ENCODE results near the gene XIRP2.
"Not testable (repeated sequence)": the region's sequence is repeated elsewhere in the genome, so short reads cannot be mapped to it uniquely, and the experiment has no call there.

Gene XIRP2

GRCh38 chr2:167265722-167266121 lies 377.4 kb downstream of the XIRP2 start:
- no peaks in the 10 kb centered on the region for H3K36me3 ChIP-seq (ENCODE audit: control insufficient read depth, insufficient read depth, low read length, severe bottlenecking)
- no peaks in the 10 kb centered on the region for H3K9me3 ChIP-seq (ENCODE audit: control insufficient read depth, low read length)
- no peaks in the 10 kb centered on the region for H3K4me1 ChIP-seq (ENCODE audit: control insufficient read depth, insufficient read depth, low read length)
- H3K9ac ChIP-seq (ENCODE audit: low read length): no peak overlapping the region
- DNase-seq (ENCODE audit: low read depth): no peak
- no peak overlapping the region for H3K4me3 ChIP-seq (ENCODE audit: low read length)
- no peaks in the 10 kb centered on the region for H3K27me3 ChIP-seq (replicated peaks; ENCODE audit: control insufficient read depth, insufficient read depth, low read length)

GRCh38 chr2:167268245-167268644 lies 380.0 kb downstream of the XIRP2 start:
- H3K4me1 ChIP-seq (ENCODE audit: control insufficient read depth, insufficient read depth, low read length); DNase-seq (ENCODE audit: low read depth); H3K9me3 ChIP-seq (ENCODE audit: control insufficient read depth, low read length); H3K36me3 ChIP-seq (ENCODE audit: control insufficient read depth, insufficient read depth, low read length, severe bottlenecking); H3K27me3 ChIP-seq (replicated peaks; ENCODE audit: control insufficient read depth, insufficient read depth, low read length); H3K9ac ChIP-seq (ENCODE audit: low read length); H3K4me3 ChIP-seq (ENCODE audit: low read length): not testable (repeated sequence)

GRCh38 chr2:167271932-167272331 lies 383.7 kb downstream of the XIRP2 start:
- H3K9me3 ChIP-seq (ENCODE audit: control insufficient read depth, low read length): no peaks in the 10 kb centered on the region
- no peak overlapping the region for H3K9ac ChIP-seq (ENCODE audit: low read length)
- no peak overlapping the region for H3K4me3 ChIP-seq (ENCODE audit: low read length)
- H3K4me1 ChIP-seq (ENCODE audit: control insufficient read depth, insufficient read depth, low read length): no peaks in the 10 kb centered on the region
- H3K27me3 ChIP-seq (replicated peaks; ENCODE audit: control insufficient read depth, insufficient read depth, low read length): peaks cover 8% of the 10 kb centered on the region
- H3K36me3 ChIP-seq (ENCODE audit: control insufficient read depth, insufficient read depth, low read length, severe bottlenecking): no peaks in the 10 kb centered on the region
- DNase-seq (ENCODE audit: low read depth): no peak

GRCh38 chr2:167275046-167275445 lies 386.8 kb downstream of the XIRP2 start:
- Histone ChIP-seq H3K9me3 (ENCODE audit: control insufficient read depth, low read length) (no peaks in the 10 kb centered on the region), H3K27me3 (replicated peaks; ENCODE audit: control insufficient read depth, insufficient read depth, low read length) (peaks cover 10% of the 10 kb centered on the region), H3K36me3 (ENCODE audit: control insufficient read depth, insufficient read depth, low read length, severe bottlenecking) (no peaks in the 10 kb centered on the region), H3K4me3 (ENCODE audit: low read length) (no peak overlapping the region), H3K4me1 (ENCODE audit: control insufficient read depth, insufficient read depth, low read length) (no peaks in the 10 kb centered on the region), H3K9ac (ENCODE audit: low read length) (no peak overlapping the region)
- no peak for DNase-seq (ENCODE audit: low read depth)

GRCh38 chr2:167279810-167280209 lies 391.5 kb downstream of the XIRP2 start:
- Histone ChIP-seq H3K27me3 (replicated peaks; ENCODE audit: control insufficient read depth, insufficient read depth, low read length) (peaks cover 6% of the 10 kb centered on the region), H3K9me3 (ENCODE audit: control insufficient read depth, low read length) (no peaks in the 10 kb centered on the region), H3K9ac (ENCODE audit: low read length) (no peak overlapping the region), H3K36me3 (ENCODE audit: control insufficient read depth, insufficient read depth, low read length, severe bottlenecking) (no peaks in the 10 kb centered on the region), H3K4me1 (ENCODE audit: control insufficient read depth, insufficient read depth, low read length) (no peaks in the 10 kb centered on the region), H3K4me3 (ENCODE audit: low read length) (no peak overlapping the region)
- no peak for DNase-seq (ENCODE audit: low read depth)

GRCh38 chr2:167287212-167287611 lies 398.9 kb downstream of the XIRP2 start:
- Histone ChIP-seq H3K36me3 (ENCODE audit: control insufficient read depth, insufficient read depth, low read length, severe bottlenecking) (no peaks in the 10 kb centered on the region), H3K9ac (ENCODE audit: low read length) (no peak overlapping the region), H3K9me3 (ENCODE audit: control insufficient read depth, low read length) (no peaks in the 10 kb centered on the region), H3K27me3 (replicated peaks; ENCODE audit: control insufficient read depth, insufficient read depth, low read length) (no peaks in the 10 kb centered on the region), H3K4me3 (ENCODE audit: low read length) (no peak overlapping the region), H3K4me1 (ENCODE audit: control insufficient read depth, insufficient read depth, low read length) (peaks cover 3% of the 10 kb centered on the region)
- no peak for DNase-seq (ENCODE audit: low read depth)

- Histone ChIP-seq H3K36me3 (ENCODE audit: control insufficient read depth, insufficient read depth, low read length, severe bottlenecking) (no peaks in the 10 kb centered on the region), H3K27me3 (replicated peaks; ENCODE audit: control insufficient read depth, insufficient read depth, low read length) (no peaks in the 10 kb centered on the region), H3K4me3 (ENCODE audit: low read length) (no peak overlapping the region), H3K9me3 (ENCODE audit: control insufficient read depth, low read length) (no peaks in the 10 kb centered on the region), H3K4me1 (ENCODE audit: control insufficient read depth, insufficient read depth, low read length) (peaks cover 14% of the 10 kb centered on the region), H3K9ac (ENCODE audit: low read length) (no peak overlapping the region)
- no peak for DNase-seq (ENCODE audit: low read depth)
Observed at GRCh38 chr2:167289651-167290410, 401.6 kb downstream of the XIRP2 start.

GRCh38 chr2:167292430-167293171 lies 404.3 kb downstream of the XIRP2 start, which contains the start of gene B3GALT1:
TSS of gene B3GALT1 (plus strand) at chr2:167293001.
- Histone ChIP-seq H3K9me3 (ENCODE audit: control insufficient read depth, low read length) (no peaks in the 10 kb centered on the region), H3K27me3 (replicated peaks; ENCODE audit: control insufficient read depth, insufficient read depth, low read length) (no peaks in the 10 kb centered on the region), H3K9ac (ENCODE audit: low read length) (peak within 1 kb of the TSS; percentile 84), H3K4me1 (ENCODE audit: control insufficient read depth, insufficient read depth, low read length) (peaks cover 14% of the 10 kb centered on the region), H3K4me3 (ENCODE audit: low read length) (peak within 1 kb of the TSS; percentile 88), H3K36me3 (ENCODE audit: control insufficient read depth, insufficient read depth, low read length, severe bottlenecking) (no peaks in the 10 kb centered on the region)
- peak; percentile 97 for DNase-seq (ENCODE audit: low read depth)

- no peaks in the 10 kb centered on the region for H3K27me3 ChIP-seq (replicated peaks; ENCODE audit: control insufficient read depth, insufficient read depth, low read length)
- peak overlapping the region; percentile 88 for H3K4me3 ChIP-seq (ENCODE audit: low read length)
- peak overlapping the region; percentile 84 for H3K9ac ChIP-seq (ENCODE audit: low read length)
- H3K4me1 ChIP-seq (ENCODE audit: control insufficient read depth, insufficient read depth, low read length): peaks cover 14% of the 10 kb centered on the region
- DNase-seq (ENCODE audit: low read depth): peak; percentile 62
- no peaks in the 10 kb centered on the region for H3K9me3 ChIP-seq (ENCODE audit: control insufficient read depth, low read length)
- no peaks in the 10 kb centered on the region for H3K36me3 ChIP-seq (ENCODE audit: control insufficient read depth, insufficient read depth, low read length, severe bottlenecking)
Observed at GRCh38 chr2:167293172-167293781, 405.0 kb downstream of the XIRP2 start.

- H3K4me3 ChIP-seq (ENCODE audit: low read length): peak overlapping the region; percentile 88
- peaks cover 14% of the 10 kb centered on the region for H3K4me1 ChIP-seq (ENCODE audit: control insufficient read depth, insufficient read depth, low read length)
- H3K9me3 ChIP-seq (ENCODE audit: control insufficient read depth, low read length): no peaks in the 10 kb centered on the region
- peak; percentile 43 for DNase-seq (ENCODE audit: low read depth)
- no peak overlapping the region for H3K9ac ChIP-seq (ENCODE audit: low read length)
- H3K27me3 ChIP-seq (replicated peaks; ENCODE audit: control insufficient read depth, insufficient read depth, low read length): no peaks in the 10 kb centered on the region
- no peaks in the 10 kb centered on the region for H3K36me3 ChIP-seq (ENCODE audit: control insufficient read depth, insufficient read depth, low read length, severe bottlenecking)
Observed at GRCh38 chr2:167293943-167294775, 405.9 kb downstream of the XIRP2 start.

GRCh38 chr2:167294776-167295140 lies 406.5 kb downstream of the XIRP2 start:
- peak overlapping the region; percentile 88 for H3K4me3 ChIP-seq (ENCODE audit: low read length)
- no peaks in the 10 kb centered on the region for H3K27me3 ChIP-seq (replicated peaks; ENCODE audit: control insufficient read depth, insufficient read depth, low read length)
- no peak overlapping the region for H3K9ac ChIP-seq (ENCODE audit: low read length)
- no peaks in the 10 kb centered on the region for H3K36me3 ChIP-seq (ENCODE audit: control insufficient read depth, insufficient read depth, low read length, severe bottlenecking)
- DNase-seq (ENCODE audit: low read depth): peak; percentile 59
- H3K4me1 ChIP-seq (ENCODE audit: control insufficient read depth, insufficient read depth, low read length): peaks cover 14% of the 10 kb centered on the region
- no peaks in the 10 kb centered on the region for H3K9me3 ChIP-seq (ENCODE audit: control insufficient read depth, low read length)

All from adipocyte (in vitro differentiated cells).